Mucosa of descending colon (tissue), 3 donors: ENCODE measurements around the gene CHMP5. TPM values are rescaled to one million over a fixed set of nuclear protein-coding genes. Genes with fewer than 3 reads are reported as not detected.

ENCODE experiments used
- ATAC-seq: fragments of 200-7000 bp; cut with Tn5 transposase; one replicate; pipeline ENCODE4 v1.9.1; 2020; ENCODE audit warnings: mild to moderate bottlenecking, moderate library complexity
- DNase-seq, 3 donors: peaks; one replicate each; pipeline ENCODE4 v3.0.0-alpha.2; 2020
- H3K36me3 ChIP-seq: fragments of 200-600 bp; one replicate; pipeline ENCODE4 v1.8.0; 2021; ENCODE audit warnings: low read depth, mild to moderate bottlenecking
- H3K4me1 ChIP-seq: fragments of 200-600 bp; one replicate; pipeline ENCODE4 v1.8.0; 2021; ENCODE audit warnings: low read depth, mild to moderate bottlenecking
- H3K4me3 ChIP-seq: fragments of 200-600 bp; one replicate; pipeline ENCODE4 v1.8.0; 2021; ENCODE audit warnings: mild to moderate bottlenecking
- H3K9me3 ChIP-seq: fragments of 200-600 bp; one replicate; pipeline ENCODE4 v1.8.0; 2021; ENCODE audit warnings: mild to moderate bottlenecking
- CTCF ChIP-seq: fragments of 200-600 bp; IDR thresholded peaks from one replicate; pipeline ENCODE4 v1.8.0; 2022; ENCODE audit warnings: antibody characterized with exemption, mild to moderate bottlenecking
- intact Hi-C, 2 donors: fragments of 100-400 bp; cut with DNase I in 1 of 2; cut with micrococcal nuclease in 1 of 2; formaldehyde crosslinking; loops; one replicate each; pipeline versions ENCODE4 v1.11.0 to v1.11.1; 2022; cut with DNase I, micrococcal nuclease
- total RNA-seq, 3 donors: library from RNA; stranded (reverse); fragmentation: NEBNext Ultra II Directional in 2 of 3; extraction: Animal tissue kit (Norgen Biotek cat#: 25700) in 2 of 3; gene quantifications; one replicate each; pipeline versions ENCODE4 v1.2.1 to v1.2.4, GENCODE V29; 2021 to 2023
- donor health status: DM: no; HTN: no; CAD: no; lungs with moderate emphysema.
- donor health status: DM: no; HTN: no; CAD: no.
- donor health status: DM: no; HTN: yes; CAD: no.

The CHMP5 gene
- total RNA-seq, 3 donors from 2014 or later: 72.2 to 98.1 (median 84.3) TPM

- no peak for TF ChIP-seq CTCF
- ATAC-seq (no peak), DNase-seq (no peak)
- intact Hi-C loops: no loop called here
- Histone ChIP-seq H3K4me1 (peaks cover 54% of the 10 kb centered on the region), H3K36me3 (no peaks in the 10 kb centered on the region), H3K4me3 (no peak overlapping the region), H3K9me3 (no peaks in the 10 kb centered on the region)
These were observed 30.7 kb downstream of the CHMP5 start for GRCh38 chr9:33295571-33295970.

GRCh38 chr9:33297432-33297831 is 32.6 kb downstream of the CHMP5 start:
- DNase-seq (peak; percentile 57 to 80 (median 62)), ATAC-seq (peak; percentile 89)
- no peaks in the 10 kb centered on the region for H3K36me3 ChIP-seq
- no peaks in the 10 kb centered on the region for H3K9me3 ChIP-seq
- no peak for TF ChIP-seq CTCF
- no peak overlapping the region for H3K4me3 ChIP-seq
- peaks cover 40% of the 10 kb centered on the region for H3K4me1 ChIP-seq
- intact Hi-C loops: no loop called here

DNA sequence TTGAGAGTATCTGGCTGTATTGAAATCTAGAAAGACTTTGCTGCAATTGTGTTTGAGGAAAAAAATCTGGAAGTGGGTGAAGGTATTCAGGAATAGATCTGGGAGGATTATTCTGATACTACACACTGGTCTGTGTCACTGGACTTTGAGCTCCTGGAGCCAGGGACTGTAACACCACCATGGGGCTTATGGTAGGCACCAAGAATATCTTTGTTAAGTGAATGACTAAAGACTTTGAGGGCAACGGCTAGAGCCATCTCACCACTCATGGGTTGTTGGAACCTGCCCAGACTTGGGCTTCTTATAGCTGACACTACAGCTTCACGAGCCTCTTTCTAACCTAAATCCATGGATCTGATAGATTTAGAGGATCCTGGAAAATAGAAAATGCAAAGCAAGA is 35.7 kb downstream of the CHMP5 start:
- TF ChIP-seq CTCF: no peak
- Histone ChIP-seq H3K9me3 (no peaks in the 10 kb centered on the region), H3K4me3 (no peak overlapping the region), H3K4me1 (peaks cover 34% of the 10 kb centered on the region), H3K36me3 (no peaks in the 10 kb centered on the region)
- intact Hi-C loops: no loop called here
- no peak for DNase-seq
- ATAC-seq: no peak

DNA sequence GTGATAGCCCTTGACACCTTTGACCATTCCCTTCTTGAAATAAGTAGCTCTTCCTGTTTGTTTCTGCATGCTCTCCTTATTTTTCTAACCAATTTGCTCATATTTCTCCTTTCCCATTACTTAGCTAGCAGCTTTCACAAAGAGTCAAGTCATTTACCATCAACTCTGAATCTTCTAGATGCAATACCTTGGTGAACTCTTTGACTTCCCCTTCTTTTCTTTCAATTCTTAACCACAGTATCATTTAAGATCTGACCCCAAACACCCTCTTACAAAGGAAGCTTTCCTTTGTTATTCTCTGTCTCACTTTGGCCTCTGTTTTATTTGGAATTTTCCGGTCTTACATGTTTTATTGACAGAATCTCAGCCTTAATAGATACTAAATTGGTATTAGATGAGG is 39.5 kb downstream of the CHMP5 start:
- Histone ChIP-seq H3K4me1 (no peaks in the 10 kb centered on the region), H3K4me3 (no peak overlapping the region), H3K36me3 (no peaks in the 10 kb centered on the region), H3K9me3 (no peaks in the 10 kb centered on the region)
- intact Hi-C loops: no loop called here
- DNase-seq: no peak
- TF ChIP-seq CTCF: no peak
- ATAC-seq: no peak

DNA sequence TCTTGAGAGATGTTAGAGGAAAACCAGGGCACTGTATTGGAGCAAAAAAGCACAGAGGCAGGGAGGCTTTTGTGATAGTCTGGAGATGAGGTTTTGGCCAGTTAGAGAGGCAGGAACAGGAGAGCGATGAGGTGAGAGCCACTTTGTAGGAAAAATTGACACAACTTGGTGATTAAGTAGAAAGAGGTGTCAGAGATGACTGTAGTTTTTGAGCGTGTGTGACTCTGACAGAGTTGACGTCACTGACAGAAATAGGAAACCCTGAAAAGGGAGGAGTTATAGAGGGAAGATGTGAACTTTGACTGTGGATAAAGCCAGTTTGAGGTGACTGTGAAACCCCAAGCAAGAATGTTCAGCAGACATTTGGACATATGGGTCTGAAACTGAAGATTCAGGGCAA is 41.2 kb downstream of the CHMP5 start:
- Histone ChIP-seq H3K4me3 (no peak overlapping the region), H3K36me3 (no peaks in the 10 kb centered on the region), H3K9me3 (no peaks in the 10 kb centered on the region), H3K4me1 (no peaks in the 10 kb centered on the region)
- TF ChIP-seq CTCF: no peak
- DNase-seq (no peak), ATAC-seq (no peak)
- intact Hi-C loops: no loop called here

DNA sequence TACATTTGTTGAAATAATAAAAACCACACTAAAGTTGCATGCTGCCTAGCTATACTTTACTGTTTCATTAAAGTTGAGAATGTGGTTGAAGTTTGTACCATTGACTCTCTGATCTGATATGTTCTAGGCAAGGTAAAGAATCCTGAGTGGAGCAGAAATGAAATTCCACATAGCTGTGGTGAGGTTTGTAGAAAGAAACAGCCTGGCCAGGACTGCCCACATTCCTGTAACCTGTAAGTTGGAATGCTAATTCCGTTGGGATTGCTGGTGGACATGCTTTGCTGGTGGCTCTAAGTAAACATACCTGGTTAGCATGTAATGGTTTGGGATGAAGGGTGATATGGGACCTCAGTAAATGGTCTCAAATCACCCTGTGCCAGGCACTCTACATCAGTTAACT is 42.2 kb downstream of the CHMP5 start:
- H3K9me3 ChIP-seq: no peaks in the 10 kb centered on the region
- ATAC-seq (no peak), DNase-seq (no peak)
- H3K4me3 ChIP-seq: no peak overlapping the region
- H3K4me1 ChIP-seq: no peaks in the 10 kb centered on the region
- TF ChIP-seq CTCF: no peak
- peaks cover 4% of the 10 kb centered on the region for H3K36me3 ChIP-seq
- intact Hi-C loops: no loop called here
